ENCODE results near the gene CD27. TPM values are rescaled to one million over a fixed set of nuclear protein-coding genes. Genes with fewer than 3 reads are reported as not detected.

Gene CD27
- total RNA-seq, 1 experiment from 2014 or later = 0.28 TPM

- POLR2A ChIA-PET = interaction anchor here (2.7 kb wide), 1 partner anchor 8 kb away, joined by 10 read pairs; the partner anchor contains the start of gene VAMP1
- peaks cover 54% of the 10 kb centered on the region for H3K36me3 Mint-ChIP-seq
- no peak overlapping the region; the same call in 1 of the 2 replicates for H3K27ac Mint-ChIP-seq
- H3K4me1 Mint-ChIP-seq = peaks cover 9% of the 10 kb centered on the region; the same call in 1 of the 2 replicates
- TF ChIP-seq, protein P1, sequence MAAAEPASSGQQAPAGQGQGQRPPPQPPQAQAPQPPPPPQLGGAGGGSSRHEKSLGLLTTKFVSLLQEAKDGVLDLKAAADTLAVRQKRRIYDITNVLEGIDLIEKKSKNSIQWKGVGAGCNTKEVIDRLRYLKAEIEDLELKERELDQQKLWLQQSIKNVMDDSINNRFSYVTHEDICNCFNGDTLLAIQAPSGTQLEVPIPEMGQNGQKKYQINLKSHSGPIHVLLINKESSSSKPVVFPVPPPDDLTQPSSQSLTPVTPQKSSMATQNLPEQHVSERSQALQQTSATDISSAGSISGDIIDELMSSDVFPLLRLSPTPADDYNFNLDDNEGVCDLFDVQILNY (CRISPR knock-in tag; IDR thresholded peaks at IDR 0.05) = no peak
- TF ChIP-seq, protein P2, sequence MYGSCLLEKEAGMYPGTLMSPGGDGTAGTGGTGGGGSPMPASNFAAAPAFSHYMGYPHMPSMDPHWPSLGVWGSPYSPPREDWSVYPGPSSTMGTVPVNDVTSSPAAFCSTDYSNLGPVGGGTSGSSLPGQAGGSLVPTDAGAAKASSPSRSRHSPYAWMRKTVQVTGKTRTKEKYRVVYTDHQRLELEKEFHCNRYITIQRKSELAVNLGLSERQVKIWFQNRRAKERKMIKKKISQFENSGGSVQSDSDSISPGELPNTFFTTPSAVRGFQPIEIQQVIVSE (CRISPR knock-in tag; IDR thresholded peaks at IDR 0.05; ENCODE audit: borderline replicate concordance) = no peak
- no peak for TF ChIP-seq TCF7 (CRISPR knock-in tag; IDR thresholded peaks at IDR 0.05; ENCODE audit: low read depth)
- TF ChIP-seq PREB (CRISPR knock-in tag; IDR thresholded peaks at IDR 0.05; ENCODE audit: borderline replicate concordance) = no peak
- no peak for TF ChIP-seq MYBL2 (CRISPR knock-in tag; IDR thresholded peaks at IDR 0.05)
- no peak for TF ChIP-seq AR (CRISPR knock-in tag; IDR thresholded peaks at IDR 0.05)
- no peak for TF ChIP-seq ZNF396 (CRISPR knock-in tag; IDR thresholded peaks at IDR 0.05; ENCODE audit: borderline replicate concordance)
- TF ChIP-seq KAT7 (CRISPR knock-in tag; IDR thresholded peaks at IDR 0.05; ENCODE audit: borderline replicate concordance) = no peak
- no peak for TF ChIP-seq USF1 (CRISPR knock-in tag; IDR thresholded peaks at IDR 0.05)
- TF ChIP-seq NR1H2 (CRISPR knock-in tag; IDR thresholded peaks at IDR 0.05) = no peak
- no peak for TF ChIP-seq ZMAT4 (CRISPR knock-in tag; IDR thresholded peaks at IDR 0.05)
- no peak for TF ChIP-seq ELF4 (CRISPR knock-in tag; IDR thresholded peaks at IDR 0.05; ENCODE audit: low read depth)
- no peak for TF ChIP-seq TEAD1 (CRISPR knock-in tag; IDR thresholded peaks at IDR 0.05)
- H3K9me3 Mint-ChIP-seq = no peaks in the 10 kb centered on the region
- CTCF ChIA-PET = interaction anchor here (0.7 kb wide), 1 partner anchor 136 kb away, joined by 5 read pairs; no protein-coding TSS in a partner anchor
- ATAC-seq = no peak
- no peaks in the 10 kb centered on the region for H3K27me3 Mint-ChIP-seq (ENCODE audit: low read depth)
- DNase-seq (ENCODE audit: low spot score) = peak; percentile 3
- no peak overlapping the region for H3K4me3 Mint-ChIP-seq
These were observed 17.7 kb downstream of the CD27 start for GRCh38 chr12:6462234-6462995.

DNA sequence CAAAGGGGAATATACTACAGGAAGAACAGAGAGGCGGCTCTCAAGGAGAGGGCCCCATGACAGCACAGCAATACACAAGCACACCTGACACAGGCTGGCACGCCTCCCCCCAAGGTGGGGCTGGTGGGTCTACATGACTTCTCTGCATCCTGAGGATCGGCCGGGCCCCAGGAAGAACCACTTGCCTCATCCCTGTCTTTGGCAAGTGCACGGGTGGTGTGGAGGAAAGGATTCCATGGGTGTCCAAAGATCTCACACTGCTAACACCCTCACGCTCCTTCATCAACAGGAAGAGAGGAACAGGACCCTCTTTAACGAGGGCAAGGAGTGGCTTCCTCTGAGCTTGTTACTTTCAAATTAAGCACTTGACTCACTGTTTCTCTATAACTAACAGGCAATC lies 18.5 kb downstream of the CD27 start:
- DNase-seq (ENCODE audit: low spot score) (no peak), ATAC-seq (no peak)
- Mint-ChIP-seq H3K27me3 (ENCODE audit: low read depth) (no peaks in the 10 kb centered on the region), H3K36me3 (peaks cover 60% of the 10 kb centered on the region), H3K4me1 (peaks cover 9% of the 10 kb centered on the region; the same call in 1 of the 2 replicates), H3K4me3 (no peak overlapping the region), H3K9me3 (no peaks in the 10 kb centered on the region), H3K27ac (no peak overlapping the region)
- TF ChIP-seq ATF1 (CRISPR knock-in tag; IDR thresholded peaks at IDR 0.05) (no peak), ERG (CRISPR knock-in tag; IDR thresholded peaks at IDR 0.05) (no peak), HMGA2 (CRISPR knock-in tag; IDR thresholded peaks at IDR 0.05) (no peak), NR3C1 (CRISPR knock-in tag; conservative IDR thresholded peaks at IDR 0.05; ENCODE audit: low read depth) (no peak), ZNF396 (CRISPR knock-in tag; IDR thresholded peaks at IDR 0.05; ENCODE audit: borderline replicate concordance) (no peak)
- TF ChIP-seq, protein P3, sequence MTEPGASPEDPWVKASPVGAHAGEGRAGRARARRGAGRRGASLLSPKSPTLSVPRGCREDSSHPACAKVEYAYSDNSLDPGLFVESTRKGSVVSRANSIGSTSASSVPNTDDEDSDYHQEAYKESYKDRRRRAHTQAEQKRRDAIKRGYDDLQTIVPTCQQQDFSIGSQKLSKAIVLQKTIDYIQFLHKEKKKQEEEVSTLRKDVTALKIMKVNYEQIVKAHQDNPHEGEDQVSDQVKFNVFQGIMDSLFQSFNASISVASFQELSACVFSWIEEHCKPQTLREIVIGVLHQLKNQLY (CRISPR knock-in tag; IDR thresholded peaks at IDR 0.05) = no peak
- ChIA-PET POLR2A (no interaction called here), CTCF (interaction anchor here (0.7 to 3.2 kb wide), 5 partner anchors 39 to 140 kb away, joined by 3 to 59 read pairs (median 5); no protein-coding TSS in a partner anchor)
